Left ventricle myocardium inferior (tissue), 1 donor: ENCODE results near the gene METTL22. TPM values are rescaled to one million over a fixed set of nuclear protein-coding genes. Genes with fewer than 3 reads are reported as not detected.

ENCODE experiments used
- DNase-seq: peaks from one replicate; pipeline ENCODE4 v3.0.0-alpha.2; 2020
- H3K27ac ChIP-seq: fragments of 200-600 bp; replicated peaks from 2 replicates; pipeline ENCODE4 v1.8.0; 2021
- H3K27me3 ChIP-seq: fragments of 200-600 bp; 2 replicates; pipeline ENCODE4 v1.8.0; 2021; ENCODE audit warnings: low read depth
- H3K36me3 ChIP-seq: fragments of 200-600 bp; 2 replicates; pipeline ENCODE4 v1.8.0; 2021
- H3K4me1 ChIP-seq: fragments of 200-600 bp; 2 replicates; pipeline ENCODE4 v1.8.0; 2021
- H3K4me3 ChIP-seq: fragments of 200-600 bp; 2 replicates; pipeline ENCODE4 v1.8.0; 2021; ENCODE audit warnings: mild to moderate bottlenecking, moderate library complexity
- H3K9me3 ChIP-seq: fragments of 200-600 bp; replicated peaks from 2 replicates; pipeline ENCODE4 v1.8.0; 2021
- intact Hi-C: fragments of 100-400 bp; cut with micrococcal nuclease; formaldehyde crosslinking; loops from one replicate; pipeline ENCODE4 v1.11.0; 2022
- total RNA-seq: library from RNA; stranded (reverse); fragmentation: NEBNext Ultra II Directional; extraction: Animal tissue kit (Norgen Biotek cat#: 25700); gene quantifications from one replicate; pipeline ENCODE4 v1.2.1, GENCODE V29; 2021
- TF ChIP-seq, protein P1 (sequence below): fragments of 200-600 bp; IDR thresholded peaks from 2 replicates; pipeline ENCODE4 v1.8.0; 2021; ENCODE audit warnings: antibody characterized with exemption, mild to moderate bottlenecking, borderline replicate concordance
- donor health status: DM: no; HTN: yes; CAD: no; lungs with severe emphysema.

Gene METTL22
- total RNA-seq, 1 donor from 2014 or later = 27.3 TPM

DNA sequence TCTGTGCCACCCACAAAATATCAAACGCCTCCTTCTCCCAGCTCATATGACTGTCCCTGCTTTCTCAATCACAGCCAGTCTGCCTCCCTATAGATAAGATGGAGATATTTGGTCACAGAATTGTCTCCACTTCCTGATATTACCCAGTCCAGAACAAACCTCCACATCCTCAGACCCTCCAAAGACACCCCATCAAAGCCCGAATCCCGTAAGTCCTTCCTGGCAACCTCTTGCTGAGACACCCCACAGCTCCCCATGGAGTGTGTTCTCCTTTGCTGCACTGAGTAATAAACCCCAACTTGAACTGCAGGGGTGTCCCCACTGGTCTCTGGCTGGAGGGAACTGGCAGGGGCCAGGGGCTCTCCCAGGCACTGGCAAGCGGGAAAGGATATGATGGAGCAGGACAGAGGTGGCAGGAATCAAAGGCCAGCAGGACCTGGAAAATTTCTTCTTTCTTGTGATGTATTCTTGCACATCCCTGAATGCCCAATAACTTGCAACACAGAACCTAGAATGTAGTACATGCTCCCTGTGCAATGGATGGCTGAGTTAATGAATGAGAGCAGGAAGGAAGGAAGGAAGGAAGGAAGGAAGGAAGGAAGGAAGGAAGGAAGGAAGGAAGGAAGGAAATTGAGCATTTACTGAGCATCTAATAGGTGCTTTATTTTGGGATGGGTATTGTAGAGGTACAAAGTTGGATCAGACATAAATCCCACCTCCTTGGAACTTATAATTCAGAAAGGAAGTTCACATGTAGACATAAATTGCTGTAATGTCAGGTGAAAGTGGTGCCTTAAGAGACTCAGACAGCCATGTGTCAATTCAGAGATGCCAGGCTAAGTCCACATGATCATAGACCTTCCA, 45.1 kb upstream of the METTL22 start:
- DNase-seq = no peak
- intact Hi-C loops = no loop called here
- Histone ChIP-seq H3K27me3 (peaks cover 81% of the 10 kb centered on the region), H3K4me1 (peaks cover 5% of the 10 kb centered on the region), H3K27ac (no peak overlapping the region), H3K4me3 (no peak overlapping the region), H3K9me3 (no peaks in the 10 kb centered on the region), H3K36me3 (no peaks in the 10 kb centered on the region)
- TF ChIP-seq, protein P1, sequence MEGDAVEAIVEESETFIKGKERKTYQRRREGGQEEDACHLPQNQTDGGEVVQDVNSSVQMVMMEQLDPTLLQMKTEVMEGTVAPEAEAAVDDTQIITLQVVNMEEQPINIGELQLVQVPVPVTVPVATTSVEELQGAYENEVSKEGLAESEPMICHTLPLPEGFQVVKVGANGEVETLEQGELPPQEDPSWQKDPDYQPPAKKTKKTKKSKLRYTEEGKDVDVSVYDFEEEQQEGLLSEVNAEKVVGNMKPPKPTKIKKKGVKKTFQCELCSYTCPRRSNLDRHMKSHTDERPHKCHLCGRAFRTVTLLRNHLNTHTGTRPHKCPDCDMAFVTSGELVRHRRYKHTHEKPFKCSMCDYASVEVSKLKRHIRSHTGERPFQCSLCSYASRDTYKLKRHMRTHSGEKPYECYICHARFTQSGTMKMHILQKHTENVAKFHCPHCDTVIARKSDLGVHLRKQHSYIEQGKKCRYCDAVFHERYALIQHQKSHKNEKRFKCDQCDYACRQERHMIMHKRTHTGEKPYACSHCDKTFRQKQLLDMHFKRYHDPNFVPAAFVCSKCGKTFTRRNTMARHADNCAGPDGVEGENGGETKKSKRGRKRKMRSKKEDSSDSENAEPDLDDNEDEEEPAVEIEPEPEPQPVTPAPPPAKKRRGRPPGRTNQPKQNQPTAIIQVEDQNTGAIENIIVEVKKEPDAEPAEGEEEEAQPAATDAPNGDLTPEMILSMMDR = no peak

DNA sequence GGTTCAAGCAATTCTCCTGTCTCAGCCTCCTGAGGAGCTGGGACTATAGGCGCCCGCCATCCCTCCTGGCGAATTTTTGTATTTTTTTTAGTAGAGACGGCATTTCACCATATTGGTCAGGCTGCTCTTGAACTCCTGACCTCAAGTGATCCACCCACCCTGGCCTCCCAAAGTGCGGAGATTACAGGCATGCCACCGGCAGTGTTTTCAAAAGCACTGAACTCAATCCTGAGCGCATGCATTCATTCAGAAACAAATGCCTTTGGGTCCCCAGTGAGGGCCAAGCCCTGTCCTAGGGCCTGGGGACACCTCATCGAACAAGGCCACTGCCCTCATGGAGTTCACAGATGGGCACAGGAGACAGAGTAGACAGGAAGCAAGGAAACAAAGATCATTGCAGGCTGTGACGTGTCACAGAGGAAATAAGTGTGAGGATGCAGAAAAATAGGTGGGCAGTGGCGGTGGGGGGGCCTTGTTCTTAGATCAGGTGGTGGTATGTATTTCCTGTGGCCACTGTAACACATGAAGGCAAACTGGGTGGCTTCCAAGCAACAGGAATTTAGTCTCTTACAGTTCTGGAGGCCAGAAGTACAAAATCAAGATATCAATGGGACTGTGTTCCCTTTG, 43.7 kb upstream of the METTL22 start:
- DNase-seq = no peak
- H3K27ac ChIP-seq = no peak overlapping the region
- no peaks in the 10 kb centered on the region for H3K36me3 ChIP-seq
- H3K4me1 ChIP-seq = no peaks in the 10 kb centered on the region
- TF ChIP-seq, protein P1 = no peak
- no peak overlapping the region for H3K4me3 ChIP-seq
- H3K9me3 ChIP-seq = no peaks in the 10 kb centered on the region
- intact Hi-C loops = no loop called here
- peaks cover 68% of the 10 kb centered on the region for H3K27me3 ChIP-seq

DNA sequence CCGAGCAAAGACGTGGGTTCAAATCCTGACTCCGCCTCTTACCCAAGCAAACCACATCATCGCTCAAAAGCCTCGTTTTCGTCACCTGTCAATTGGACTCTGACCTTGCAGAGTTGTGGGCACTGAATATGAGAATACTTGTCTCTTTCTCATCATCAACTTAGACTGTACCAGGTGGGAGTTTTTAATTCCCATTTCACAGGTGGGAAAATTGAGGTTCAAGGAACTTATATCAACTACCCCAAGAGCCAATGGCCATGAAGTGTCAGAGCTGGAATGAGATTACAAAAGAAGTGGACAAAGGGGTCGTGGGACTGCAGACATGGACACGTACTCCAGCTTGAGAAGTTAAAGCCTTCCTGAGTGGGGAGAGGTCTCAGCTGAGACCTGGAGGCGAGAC, 41.9 kb upstream of the METTL22 start:
- Histone ChIP-seq H3K36me3 (no peaks in the 10 kb centered on the region), H3K4me3 (no peak overlapping the region), H3K27ac (no peak overlapping the region), H3K9me3 (no peaks in the 10 kb centered on the region), H3K27me3 (peaks cover 54% of the 10 kb centered on the region), H3K4me1 (no peaks in the 10 kb centered on the region)
- TF ChIP-seq, protein P1 = no peak
- intact Hi-C loops = no loop called here
- no peak for DNase-seq

- intact Hi-C loops = no loop called here
- no peaks in the 10 kb centered on the region for H3K4me1 ChIP-seq
- no peaks in the 10 kb centered on the region for H3K9me3 ChIP-seq
- H3K36me3 ChIP-seq = no peaks in the 10 kb centered on the region
- TF ChIP-seq, protein P1 = no peak
- peaks cover 46% of the 10 kb centered on the region for H3K27me3 ChIP-seq
- no peak overlapping the region for H3K27ac ChIP-seq
- no peak for DNase-seq
- no peak overlapping the region for H3K4me3 ChIP-seq
Observed at GRCh38 chr16:8581831-8582580, 39.5 kb upstream of the METTL22 start.

- Histone ChIP-seq H3K36me3 (no peaks in the 10 kb centered on the region), H3K27me3 (peaks cover 46% of the 10 kb centered on the region), H3K4me3 (no peak overlapping the region), H3K9me3 (no peaks in the 10 kb centered on the region), H3K4me1 (no peaks in the 10 kb centered on the region), H3K27ac (no peak overlapping the region)
- TF ChIP-seq, protein P1 = no peak
- intact Hi-C loops = no loop called here
- no peak for DNase-seq
Observed at GRCh38 chr16:8583199-8583598, 38.3 kb upstream of the METTL22 start.
